HepG2 (cell line): ENCODE data around the gene ING5. TPM values are rescaled to one million over a fixed set of nuclear protein-coding genes. Genes with fewer than 3 reads are reported as not detected.

Experiments
- AHR ChIP-seq: IDR thresholded peaks from 2 replicates; pipeline ENCODE4 v1.6.1; 2018; ENCODE audit warnings: missing genetic modification reagents, missing compliant biosample characterization
- ASH2L ChIP-seq: fragments of 300-600, 200-600 bp; sonication (generic); IDR thresholded peaks from 2 replicates; pipeline ENCODE4 v1.7.0; 2017; ENCODE audit warnings: low read depth, mild to moderate bottlenecking, moderate library complexity, mixed read lengths, low read length; ENCODE audit not compliant: insufficient read length
- CEBPB ChIP-seq: IDR thresholded peaks from 2 replicates; pipeline ENCODE4 v1.6.1; 2011; ENCODE audit warnings: low read depth, low read length, improper control_type of control experiment, borderline replicate concordance
- HOXA7 ChIP-seq: sonication (generic); formaldehyde crosslinking; IDR thresholded peaks from 2 replicates; pipeline ENCODE4 v1.8.1; 2022; ENCODE audit warnings: mild to moderate bottlenecking, missing genetic modification reagents, moderate library complexity
- KMT2B ChIP-seq: IDR thresholded peaks from 2 replicates; pipeline ENCODE4 v1.6.1; 2016; ENCODE audit warnings: missing genetic modification reagents, missing compliant biosample characterization
- NCOA1 ChIP-seq: sonication (generic); formaldehyde crosslinking; IDR thresholded peaks from 2 replicates; pipeline ENCODE4 v1.9.0; 2021; ENCODE audit warnings: missing genetic modification reagents
- SKI ChIP-seq: fragments of 450-650 bp; IDR thresholded peaks from one replicate; pipeline ENCODE4 v1.6.1; 2018; ENCODE audit warnings: mild to moderate bottlenecking; ENCODE audit not compliant: partially characterized antibody
- SP1 ChIP-seq, 2 experiments: fragments of 450-650 bp in 1 of 2; sonication (generic) in 1 of 2; formaldehyde crosslinking in 1 of 2; IDR thresholded peaks; 2 replicates each; pipeline versions ENCODE4 v1.4.0 to v1.6.1; 2016 to 2020; ENCODE audit warnings: missing genetic modification reagents in 1 of 2
- SP4 ChIP-seq: sonication (generic); formaldehyde crosslinking; IDR thresholded peaks from 2 replicates; pipeline ENCODE4 v1.8.1; 2023; ENCODE audit warnings: mild to moderate bottlenecking, missing genetic modification reagents
- ZFP91 ChIP-seq: sonication (generic); formaldehyde crosslinking; IDR thresholded peaks from 2 replicates; pipeline ENCODE4 v1.9.0; 2022; ENCODE audit warnings: missing genetic modification reagents, mild to moderate bottlenecking, borderline replicate concordance
- ZNF143 ChIP-seq: sonication (generic); formaldehyde crosslinking; IDR thresholded peaks from 2 replicates; pipeline ENCODE4 v1.4.0; 2020; ENCODE audit warnings: missing genetic modification reagents
- ZNF234 ChIP-seq: sonication (generic); formaldehyde crosslinking; conservative IDR thresholded peaks from 2 replicates; pipeline ENCODE4 v1.5.1; 2020; ENCODE audit warnings: mild to moderate bottlenecking, missing genetic modification reagents
- ZNF335 ChIP-seq: sonication (generic); formaldehyde crosslinking; IDR thresholded peaks from 2 replicates; pipeline ENCODE4 v1.4.0; 2020; ENCODE audit warnings: missing genetic modification reagents
- ZNF382 ChIP-seq: sonication (generic); formaldehyde crosslinking; IDR thresholded peaks from 2 replicates; pipeline ENCODE4 v1.5.0; 2020; ENCODE audit warnings: missing genetic modification reagents, mild to moderate bottlenecking, borderline replicate concordance
- ZNF761 ChIP-seq: sonication (generic); formaldehyde crosslinking; conservative IDR thresholded peaks from 2 replicates; pipeline ENCODE4 v1.4.0; 2020; ENCODE audit warnings: mild to moderate bottlenecking, missing genetic modification reagents
- polyA plus RNA-seq, 8 experiments: library from polyadenylated mRNA; depleted of rRNA in 3 of 8; stranded (reverse) in 7 of 8; unstranded in 1 of 8; fragments of >200 nt; fragmentation: Illumina TruSeq in 4 of 8; extraction: Trizol in 4 of 8; gene quantifications; 2 replicates each; pipeline versions ENCODE4 v1.2.1 to v1.2.3, GENCODE V29; 2011 to 2016; ENCODE audit warnings: low read depth in 4 of 8, missing spikeins in 1 of 8, mixed read lengths in 1 of 8; ENCODE audit not compliant: insufficient read depth in 1 of 8
- total RNA-seq, 5 experiments: library from RNA; depleted of rRNA; stranded (reverse); fragments of >200 nt; fragmentation: Illumina TruSeq; extraction: Trizol; gene quantifications; 2 replicates each; pipeline ENCODE4 v1.2.3, GENCODE V29; 2016; ENCODE audit warnings: low read depth in 1 of 5
- TF ChIP-seq, protein P1 (sequence below): sonication (generic); formaldehyde crosslinking; conservative IDR thresholded peaks from 2 replicates; pipeline ENCODE4 v1.4.0; 2020; ENCODE audit warnings: missing genetic modification reagents
- TF ChIP-seq, protein P2 (sequence below): sonication (generic); formaldehyde crosslinking; IDR thresholded peaks from 2 replicates; pipeline ENCODE4 v1.8.0; 2023; ENCODE audit warnings: mild to moderate bottlenecking, missing genetic modification reagents
- TF ChIP-seq, protein P3 (sequence below): sonication (generic); formaldehyde crosslinking; IDR thresholded peaks from 2 replicates; pipeline ENCODE4 v1.5.1; 2020; ENCODE audit warnings: missing genetic modification reagents, mild to moderate bottlenecking, borderline replicate concordance

ING5 gene
- total and polyA plus RNA-seq, 2 of the 13 experiments (the other 11 are each of a cell fraction or from before 2014, with no cell fraction given): 61.9 to 71.9 TPM

DNA sequence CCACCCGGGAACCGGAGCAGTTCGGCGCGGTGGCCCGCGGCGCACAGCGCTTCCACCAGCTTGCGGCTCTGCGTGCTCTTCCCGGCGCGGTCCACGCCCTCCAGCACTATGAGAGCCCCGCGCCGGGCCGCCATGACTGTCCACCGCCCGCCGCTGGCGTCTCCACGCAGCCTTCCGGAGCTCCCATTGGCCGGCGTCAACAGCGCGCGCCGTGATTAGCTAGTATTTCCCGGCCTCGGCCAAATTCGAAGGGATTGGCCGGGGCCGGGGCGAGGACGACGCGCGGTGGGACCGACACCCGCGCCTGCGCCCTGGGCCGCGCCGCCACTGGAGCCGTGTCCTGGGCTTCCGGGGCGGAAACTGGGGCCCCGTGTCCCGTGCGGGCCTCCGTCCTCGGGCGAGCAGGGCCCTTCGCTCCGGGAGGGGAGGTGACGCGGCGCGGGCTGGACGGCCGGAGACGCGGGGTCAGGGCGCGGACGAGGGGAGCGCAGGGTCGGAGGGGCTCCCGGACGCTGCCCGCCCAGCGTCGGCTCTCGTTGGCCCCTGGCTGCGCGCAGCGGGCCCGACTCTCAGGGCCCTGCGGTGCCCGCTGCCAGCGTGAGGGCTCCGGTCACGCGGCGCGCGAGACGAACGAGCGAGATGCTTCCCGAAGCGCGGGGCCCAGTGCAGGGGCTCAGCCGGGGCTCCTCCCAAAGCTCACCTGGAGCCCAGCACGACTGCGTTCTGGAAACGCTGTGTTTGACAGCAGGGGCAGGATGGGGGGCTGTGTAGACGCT is 15.0 kb upstream of the ING5 start, which contains the start of gene DTYMK (continued):
- no peak; the same call in 1 of the 2 replicates for TF ChIP-seq ZNF143
- peak; percentile 92 for TF ChIP-seq SP4 (CRISPR knock-in tag)
- TF ChIP-seq ZNF335 (CRISPR knock-in tag): no peak
- TF ChIP-seq AHR: peak; percentile 77; the same call in 1 of the 2 replicates
- TF ChIP-seq ASH2L: peak; percentile 85
- TF ChIP-seq HOXA7 (CRISPR knock-in tag): no peak; the same call in 1 of the 2 replicates
- no peak for TF ChIP-seq SP1 (IDR thresholded peaks at IDR 0.05)
- TF ChIP-seq SP1 (CRISPR knock-in tag; IDR thresholded peaks at IDR 0.05): peak; percentile 67
- TF ChIP-seq, protein P1, sequence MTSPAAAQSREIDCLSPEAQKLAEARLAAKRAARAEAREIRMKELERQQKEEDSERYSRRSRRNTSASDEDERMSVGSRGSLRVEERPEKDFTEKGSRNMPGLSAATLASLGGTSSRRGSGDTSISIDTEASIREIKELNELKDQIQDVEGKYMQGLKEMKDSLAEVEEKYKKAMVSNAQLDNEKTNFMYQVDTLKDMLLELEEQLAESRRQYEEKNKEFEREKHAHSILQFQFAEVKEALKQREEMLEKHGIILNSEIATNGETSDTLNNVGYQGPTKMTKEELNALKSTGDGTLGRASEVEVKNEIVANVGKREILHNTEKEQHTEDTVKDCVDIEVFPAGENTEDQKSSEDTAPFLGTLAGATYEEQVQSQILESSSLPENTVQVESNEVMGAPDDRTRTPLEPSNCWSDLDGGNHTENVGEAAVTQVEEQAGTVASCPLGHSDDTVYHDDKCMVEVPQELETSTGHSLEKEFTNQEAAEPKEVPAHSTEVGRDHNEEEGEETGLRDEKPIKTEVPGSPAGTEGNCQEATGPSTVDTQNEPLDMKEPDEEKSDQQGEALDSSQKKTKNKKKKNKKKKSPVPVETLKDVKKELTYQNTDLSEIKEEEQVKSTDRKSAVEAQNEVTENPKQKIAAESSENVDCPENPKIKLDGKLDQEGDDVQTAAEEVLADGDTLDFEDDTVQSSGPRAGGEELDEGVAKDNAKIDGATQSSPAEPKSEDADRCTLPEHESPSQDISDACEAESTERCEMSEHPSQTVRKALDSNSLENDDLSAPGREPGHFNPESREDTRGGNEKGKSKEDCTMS (CRISPR knock-in tag): no peak
- TF ChIP-seq, protein P2, sequence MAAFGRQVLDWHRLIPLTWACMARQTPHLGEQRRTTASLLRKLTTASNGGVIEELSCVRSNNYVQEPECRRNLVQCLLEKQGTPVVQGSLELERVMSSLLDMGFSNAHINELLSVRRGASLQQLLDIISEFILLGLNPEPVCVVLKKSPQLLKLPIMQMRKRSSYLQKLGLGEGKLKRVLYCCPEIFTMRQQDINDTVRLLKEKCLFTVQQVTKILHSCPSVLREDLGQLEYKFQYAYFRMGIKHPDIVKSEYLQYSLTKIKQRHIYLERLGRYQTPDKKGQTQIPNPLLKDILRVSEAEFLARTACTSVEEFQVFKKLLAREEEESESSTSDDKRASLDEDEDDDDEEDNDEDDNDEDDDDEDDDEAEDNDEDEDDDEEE: peak; percentile 83; the same call in 1 of the 2 replicates
- TF ChIP-seq ZNF761 (CRISPR knock-in tag): peak; percentile 89; the same call in 1 of the 2 replicates
- peak; percentile 71 for TF ChIP-seq SKI
- TF ChIP-seq KMT2B (CRISPR knock-in tag): peak; percentile 66; the same call in 1 of the 2 replicates
- TF ChIP-seq NCOA1 (CRISPR knock-in tag): peak; percentile 87
- no peak for TF ChIP-seq ZNF382
- TF ChIP-seq ZFP91 (CRISPR knock-in tag): peak; percentile 87
- TF ChIP-seq, protein P3, sequence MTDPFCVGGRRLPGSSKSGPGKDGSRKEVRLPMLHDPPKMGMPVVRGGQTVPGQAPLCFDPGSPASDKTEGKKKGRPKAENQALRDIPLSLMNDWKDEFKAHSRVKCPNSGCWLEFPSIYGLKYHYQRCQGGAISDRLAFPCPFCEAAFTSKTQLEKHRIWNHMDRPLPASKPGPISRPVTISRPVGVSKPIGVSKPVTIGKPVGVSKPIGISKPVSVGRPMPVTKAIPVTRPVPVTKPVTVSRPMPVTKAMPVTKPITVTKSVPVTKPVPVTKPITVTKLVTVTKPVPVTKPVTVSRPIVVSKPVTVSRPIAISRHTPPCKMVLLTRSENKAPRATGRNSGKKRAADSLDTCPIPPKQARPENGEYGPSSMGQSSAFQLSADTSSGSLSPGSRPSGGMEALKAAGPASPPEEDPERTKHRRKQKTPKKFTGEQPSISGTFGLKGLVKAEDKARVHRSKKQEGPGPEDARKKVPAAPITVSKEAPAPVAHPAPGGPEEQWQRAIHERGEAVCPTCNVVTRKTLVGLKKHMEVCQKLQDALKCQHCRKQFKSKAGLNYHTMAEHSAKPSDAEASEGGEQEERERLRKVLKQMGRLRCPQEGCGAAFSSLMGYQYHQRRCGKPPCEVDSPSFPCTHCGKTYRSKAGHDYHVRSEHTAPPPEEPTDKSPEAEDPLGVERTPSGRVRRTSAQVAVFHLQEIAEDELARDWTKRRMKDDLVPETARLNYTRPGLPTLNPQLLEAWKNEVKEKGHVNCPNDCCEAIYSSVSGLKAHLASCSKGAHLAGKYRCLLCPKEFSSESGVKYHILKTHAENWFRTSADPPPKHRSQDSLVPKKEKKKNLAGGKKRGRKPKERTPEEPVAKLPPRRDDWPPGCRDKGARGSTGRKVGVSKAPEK: no peak
- 0 out of 2 replicates have a peak, but pooled peaks have one; percentile 59 for TF ChIP-seq ZNF234 (CRISPR knock-in tag)
- TF ChIP-seq CEBPB: no peak
